PC-3 (cell line): Measurements from ENCODE around the gene FIBCD1. TPM values are rescaled to one million over a fixed set of nuclear protein-coding genes. Genes with fewer than 3 reads are reported as not detected.

Experiments
- ATAC-seq: fragments of 200-7000 bp; cut with Tn5 transposase; 2 replicates; pipeline ENCODE4 v1.9.1; 2020; ENCODE audit warnings: mild to moderate bottlenecking, moderate library complexity
- Bru-seq: library from RNA; stranded (reverse); fragments of 400-500 nt; gene quantifications from one replicate; lab custom pipeline; 2021; lab: Mats Ljungman, UMichigan
- BruChase-seq, 2 experiments: library from RNA; stranded (reverse); fragments of 400-500 nt; gene quantifications; one replicate each; lab custom pipeline; 2021; lab: Mats Ljungman, UMichigan
- BruUV-seq: library from RNA; stranded (reverse); fragments of 400-500 nt; replicated peaks from 2 replicates; lab custom pipeline; 2021; lab: Mats Ljungman, UMichigan
- CTCF ChIA-PET: fragments of 300-600 bp; sonication (Branson Sonifier 250); formaldehyde crosslinking; loops from one replicate; lab custom pipeline; 2022; ENCODE audit warnings: antibody characterized with exemption; lab: Charles Lee
- POLR2A ChIA-PET: fragments of 300-600 bp; sonication (Branson Sonifier 250); formaldehyde crosslinking; loops from one replicate; lab custom pipeline; 2022; ENCODE audit warnings: antibody characterized with exemption; ENCODE audit not compliant: unreplicated experiment; lab: Charles Lee
- DNase-seq: peaks from one replicate; pipeline ENCODE4 v3.0.0-alpha.2; 2015
- H2AFZ ChIP-seq: fragments of 300-600 bp; sonication (generic); 2 replicates; pipeline ENCODE4 v1.6.0; 2016; ENCODE audit warnings: antibody characterized with exemption, low read length
- H3F3A ChIP-seq: fragments of 300-600 bp; sonication (generic); one replicate; pipeline ENCODE4 v1.6.0; 2017; ENCODE audit warnings: antibody characterized with exemption, low read length, control low read depth, mild to moderate bottlenecking; ENCODE audit not compliant: unreplicated experiment
- H3K27ac ChIP-seq: fragments of 300-600 bp; sonication (generic); 2 replicates; pipeline ENCODE4 v1.5.1; 2016; ENCODE audit warnings: mild to moderate bottlenecking, low read length
- H3K27me3 ChIP-seq: fragments of 300-600 bp; sonication (generic); 2 replicates; pipeline ENCODE4 v1.6.1; 2016; ENCODE audit warnings: low read length, mixed read lengths
- H3K36me3 ChIP-seq: fragments of 300-600 bp; sonication (generic); 2 replicates; pipeline ENCODE4 v1.6.1; 2016; ENCODE audit warnings: low read depth, mixed run types, low read length, mixed read lengths
- H3K4me1 ChIP-seq: fragments of 300-600 bp; sonication (generic); 2 replicates; pipeline ENCODE4 v1.5.1; 2016; ENCODE audit warnings: low read length; ENCODE audit not compliant: insufficient read depth
- H3K4me2 ChIP-seq: fragments of 300-600 bp; sonication (generic); 2 replicates; pipeline ENCODE4 v1.6.0; 2016; ENCODE audit warnings: low read length
- H3K4me3 ChIP-seq: fragments of 300-600 bp; sonication (generic); 2 replicates; pipeline ENCODE4 v1.5.1; 2016; ENCODE audit warnings: mild to moderate bottlenecking, low read length, mixed read lengths
- H3K79me2 ChIP-seq: fragments of 300-600 bp; sonication (generic); 2 replicates; pipeline ENCODE4 v1.6.1; 2017; ENCODE audit warnings: low read length, mixed read lengths
- H3K9ac ChIP-seq: fragments of 300-600 bp; sonication (generic); 2 replicates; pipeline ENCODE4 v1.6.0; 2016; ENCODE audit warnings: mild to moderate bottlenecking, low read length
- H3K9me2 ChIP-seq: fragments of 300-600 bp; sonication (generic); replicated peaks from 2 replicates; pipeline ENCODE4 v1.6.1; 2016; ENCODE audit warnings: mixed run types, low read length, mixed read lengths
- H3K9me3 ChIP-seq: fragments of 300-600 bp; sonication (generic); 2 replicates; pipeline ENCODE4 v1.6.1; 2016; ENCODE audit warnings: low read length, mixed read lengths
- H4K20me1 ChIP-seq: fragments of 300-600 bp; sonication (generic); 2 replicates; pipeline ENCODE4 v1.6.1; 2016; ENCODE audit warnings: low read length, mixed read lengths
- CTCF ChIP-seq: fragments of 300-600 bp; sonication (generic); conservative IDR thresholded peaks from 2 replicates; pipeline ENCODE4 v1.5.1; 2017; ENCODE audit warnings: antibody characterized with exemption, low read depth, mild to moderate bottlenecking, low read length
- EZH2 ChIP-seq: fragments of 300-600 bp; sonication (generic); IDR thresholded peaks from one replicate; pipeline ENCODE4 v1.6.1; 2017; ENCODE audit warnings: antibody characterized with exemption, mild to moderate bottlenecking, low read length; ENCODE audit not compliant: unreplicated experiment
- EZH2phosphoT487 ChIP-seq: fragments of 300-600 bp; sonication (generic); IDR thresholded peaks from 2 replicates; pipeline ENCODE4 v1.6.1; 2018; ENCODE audit warnings: mild to moderate bottlenecking, antibody characterized with exemption, low read length, borderline replicate concordance
- intact Hi-C: fragments of 100-400 bp; cut with micrococcal nuclease; formaldehyde crosslinking; loops from 2 replicates; pipeline ENCODE4 v1.9.0; 2023
- long read RNA-seq: library from polyadenylated mRNA; unstranded; transcript quantifications from one replicate; pipeline ENCODE4 v2.0.0, GENCODE V29; 2021; ENCODE audit not compliant: unreplicated experiment
- total RNA-seq: library from RNA; depleted of rRNA; stranded (reverse); fragments of >200 nt; gene quantifications from 2 replicates; pipeline ENCODE4 v1.2.3, GENCODE V29; 2014; rRNA removed

Gene FIBCD1
- total RNA-seq (7.5 and 8.9 TPM in 2 replicates), Bru-seq, nascent RNA (percentile 25 among the genes with signal in this experiment), BruChase-seq, experiment 1, labeled RNA remaining after a 6-hour chase (percentile 29 among the genes with signal in this experiment), BruChase-seq, experiment 2, labeled RNA remaining after a 2-hour chase (percentile 26 among the genes with signal in this experiment)
- long read RNA-seq, partial matches to known transcripts = 1 of 1 reads
- long read RNA-seq, other reads (novel, unspliced or antisense) = 0 of 1 reads

GRCh38 chr9:130938652-130939404, at the start of gene FIBCD1:
FIBCD1 (minus strand) TSS chr9:130939247; CDS start chr9:130938607, 640 bp downstream.
- Histone ChIP-seq H3K4me2 (peak within 1 kb of the TSS; percentile 95), H3K9me3 (no peaks in the 10 kb centered on the region), H3K9ac (no peak within 1 kb of the TSS), H3K4me3 (peak within 1 kb of the TSS; percentile 79), H3K27ac (no peak within 1 kb of the TSS), H3K79me2 (no peaks in the 10 kb centered on the region), H3K36me3 (no peaks in the 10 kb centered on the region), H3K4me1 (peaks cover 12% of the 10 kb centered on the region), H3K27me3 (peaks cover 8% of the 10 kb centered on the region; the same call in 1 of the 2 replicates), H3K9me2 (no peaks in the 10 kb centered on the region), H2AFZ (peak within 1 kb of the TSS; percentile 94), H4K20me1 (no peaks in the 10 kb centered on the region), H3F3A (no peaks in the 10 kb centered on the region)
- POLR2A ChIA-PET = no interaction called here
- peak; percentile 38 for ATAC-seq
- TF ChIP-seq EZH2phosphoT487 (no peak), CTCF (peak; percentile 44; the same call in 1 of the 2 replicates)
- intact Hi-C loops = no loop called here
- peak; percentile 40 for DNase-seq
- BruUV-seq = no TSS peak
- CTCF ChIA-PET = no interaction called here

GRCh38 chr9:130988400-130988747, 49.3 kb upstream of the FIBCD1 start:
- Histone ChIP-seq H3K9ac (no peak overlapping the region), H4K20me1 (no peaks in the 10 kb centered on the region), H3K9me3 (no peaks in the 10 kb centered on the region), H3K79me2 (no peaks in the 10 kb centered on the region), H3K9me2 (no peaks in the 10 kb centered on the region), H3K27ac (no peak overlapping the region), H2AFZ (no peak overlapping the region), H3K4me1 (no peaks in the 10 kb centered on the region), H3K4me2 (no peak overlapping the region), H3F3A (no peaks in the 10 kb centered on the region), H3K27me3 (no peaks in the 10 kb centered on the region), H3K36me3 (no peaks in the 10 kb centered on the region), H3K4me3 (no peak overlapping the region)
- ChIA-PET CTCF (no interaction called here), POLR2A (no interaction called here)
- intact Hi-C loops = no loop called here
- no peak for ATAC-seq
- no peak for TF ChIP-seq CTCF
- TF ChIP-seq EZH2phosphoT487 = no peak
- TF ChIP-seq EZH2 = no peak
- BruUV-seq = no TSS peak
- DNase-seq = no peak
